Endometrium (tissue), 2 donors: ENCODE measurements around the gene NAA15.
"Not testable (repeated sequence)": the region's sequence is repeated elsewhere in the genome, so short reads cannot be mapped to it uniquely, and the experiment has no call there.

ENCODE experiments used
- FAIRE-seq: peaks from 2 replicates; lab custom pipeline; 2012; peaks lifted over from hg19 to GRCh38; lab: Jason Lieb, UNC
- donor health status: control.
- donor health status: control.

The NAA15 gene

GRCh38 chr4:139367421-139368090 lies 66.3 kb downstream of the NAA15 start:
- no peak for FAIRE-seq

GRCh38 chr4:139368998-139369397 lies 67.7 kb downstream of the NAA15 start:
- no peak for FAIRE-seq

- no peak for FAIRE-seq
Measured at GRCh38 chr4:139374251-139374650, 72.9 kb downstream of the NAA15 start.

- FAIRE-seq, result no peak
Measured at GRCh38 chr4:139386421-139386820, 85.1 kb downstream of the NAA15 start.

GRCh38 chr4:139389102-139389501 lies 87.8 kb downstream of the NAA15 start:
- FAIRE-seq, result no peak

GRCh38 chr4:139389991-139390390 lies 88.7 kb downstream of the NAA15 start:
- FAIRE-seq, result no peak

- no peak for FAIRE-seq
Measured at GRCh38 chr4:139391731-139392130, 90.4 kb downstream of the NAA15 start.

- FAIRE-seq, result no peak
Measured at GRCh38 chr4:139392797-139393196, 91.5 kb downstream of the NAA15 start.

- FAIRE-seq, result no peak
Measured at GRCh38 chr4:139401368-139401767, 100.1 kb downstream of the NAA15 start.

- no peak for FAIRE-seq
Measured at GRCh38 chr4:139402436-139402835, 101.1 kb downstream of the NAA15 start.

GRCh38 chr4:139403462-139403861 lies 102.2 kb downstream of the NAA15 start:
- no peak for FAIRE-seq

GRCh38 chr4:139410312-139410711 lies 109.0 kb downstream of the NAA15 start:
- FAIRE-seq, result no peak

GRCh38 chr4:139414671-139415210 lies 113.4 kb downstream of the NAA15 start:
- FAIRE-seq, result not testable (repeated sequence)

- FAIRE-seq, result peak; percentile 84
Measured at GRCh38 chr4:139416073-139416673, 114.9 kb downstream of the NAA15 start.

- FAIRE-seq, result no peak
Measured at GRCh38 chr4:139419388-139419914, 118.1 kb downstream of the NAA15 start.

GRCh38 chr4:139420652-139421051 lies 119.3 kb downstream of the NAA15 start:
- FAIRE-seq, result no peak

GRCh38 chr4:139436122-139436521 lies 134.8 kb downstream of the NAA15 start:
- peak; percentile 91 for FAIRE-seq

- peak; percentile 79 for FAIRE-seq
Measured at GRCh38 chr4:139438141-139438540, 136.8 kb downstream of the NAA15 start.

- no peak for FAIRE-seq
Measured at GRCh38 chr4:139441029-139441428, 139.7 kb downstream of the NAA15 start.

- no peak for FAIRE-seq
Measured at GRCh38 chr4:139443661-139444060, 142.4 kb downstream of the NAA15 start.

- FAIRE-seq, result not testable (repeated sequence)
Measured at GRCh38 chr4:139444881-139445280, 143.6 kb downstream of the NAA15 start.

- FAIRE-seq, result not testable (repeated sequence)
Measured at GRCh38 chr4:139447078-139447477, 145.8 kb downstream of the NAA15 start.

GRCh38 chr4:139450586-139450985 lies 149.3 kb downstream of the NAA15 start:
- no peak for FAIRE-seq
